Measurements from ENCODE around the gene AMBRA1. TPM values are rescaled to one million over a fixed set of nuclear protein-coding genes. Genes with fewer than 3 reads are reported as not detected.

The AMBRA1 gene
- polyA plus RNA-seq, 1 donor from 2014 or later = 34.5 TPM

DNA sequence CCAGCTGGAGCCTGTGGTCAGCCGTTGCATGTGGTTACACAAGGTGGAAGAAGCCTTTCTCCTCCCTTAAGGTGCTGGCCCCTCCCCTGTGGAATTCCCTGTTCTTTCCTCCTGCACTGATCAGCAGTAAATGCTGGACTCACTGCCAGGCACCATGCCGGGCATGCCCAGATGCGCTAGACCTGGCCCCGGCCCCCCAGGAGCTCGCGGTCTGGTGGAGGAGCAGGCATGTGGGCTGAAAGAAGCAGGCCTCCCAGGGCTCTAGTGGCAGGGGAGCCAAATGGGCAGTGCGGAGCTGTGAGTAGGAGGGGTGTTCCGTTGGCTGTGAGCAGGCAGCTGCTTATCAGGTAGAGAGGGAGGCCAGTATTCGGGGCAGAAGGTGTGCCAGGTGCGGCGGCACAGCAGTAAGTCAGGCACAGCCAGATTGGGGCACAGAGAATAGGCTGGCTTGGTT, 236.3 kb downstream of the AMBRA1 start:
- Histone ChIP-seq H3K9me3 (ENCODE audit: low read length) (no peaks in the 10 kb centered on the region), H3K27ac (ENCODE audit: low read length) (no peak overlapping the region), H3K79me2 (replicated peaks; ENCODE audit: insufficient read depth, low read length) (peaks cover 3% of the 10 kb centered on the region), H3K9me2 (ENCODE audit: insufficient read depth, low read length) (no peaks in the 10 kb centered on the region), H2AFZ (ENCODE audit: low read depth, low read length) (no peak overlapping the region), H3F3A (ENCODE audit: insufficient read depth, low read length, poor library complexity, severe bottlenecking) (no peaks in the 10 kb centered on the region), H3K4me2 (ENCODE audit: low read length) (no peak overlapping the region), H3K9ac (ENCODE audit: low read length) (no peak overlapping the region), H4K20me1 (ENCODE audit: insufficient read depth) (no peaks in the 10 kb centered on the region), H3K4me3 (ENCODE audit: low read length) (no peak overlapping the region), H3K27me3 (ENCODE audit: insufficient read depth, low read depth, low read length) (no peaks in the 10 kb centered on the region), H3K36me3 (ENCODE audit: insufficient read depth, low read length) (no peaks in the 10 kb centered on the region)
- TF ChIP-seq TAF1 (IDR thresholded peaks at IDR 0.05; ENCODE audit: low read depth) (no peak), EP300 (conservative IDR thresholded peaks at IDR 0.05; ENCODE audit: poor library complexity, severe bottlenecking) (no peak), POLR2AphosphoS5 (IDR thresholded peaks at IDR 0.05) (no peak), EZH2 (IDR thresholded peaks at IDR 0.05; ENCODE audit: borderline replicate concordance, insufficient read depth, low read length, poor library complexity, severe bottlenecking) (no peak), CTCF (IDR thresholded peaks at IDR 0.05; ENCODE audit: poor library complexity, severe bottlenecking) (no peak), MXI1 (conservative IDR thresholded peaks at IDR 0.05; ENCODE audit: poor library complexity, severe bottlenecking) (no peak), RAD21 (conservative IDR thresholded peaks at IDR 0.05) (no peak), SMC3 (conservative IDR thresholded peaks at IDR 0.05; ENCODE audit: poor library complexity) (no peak)
- TF ChIP-seq, protein P1, sequence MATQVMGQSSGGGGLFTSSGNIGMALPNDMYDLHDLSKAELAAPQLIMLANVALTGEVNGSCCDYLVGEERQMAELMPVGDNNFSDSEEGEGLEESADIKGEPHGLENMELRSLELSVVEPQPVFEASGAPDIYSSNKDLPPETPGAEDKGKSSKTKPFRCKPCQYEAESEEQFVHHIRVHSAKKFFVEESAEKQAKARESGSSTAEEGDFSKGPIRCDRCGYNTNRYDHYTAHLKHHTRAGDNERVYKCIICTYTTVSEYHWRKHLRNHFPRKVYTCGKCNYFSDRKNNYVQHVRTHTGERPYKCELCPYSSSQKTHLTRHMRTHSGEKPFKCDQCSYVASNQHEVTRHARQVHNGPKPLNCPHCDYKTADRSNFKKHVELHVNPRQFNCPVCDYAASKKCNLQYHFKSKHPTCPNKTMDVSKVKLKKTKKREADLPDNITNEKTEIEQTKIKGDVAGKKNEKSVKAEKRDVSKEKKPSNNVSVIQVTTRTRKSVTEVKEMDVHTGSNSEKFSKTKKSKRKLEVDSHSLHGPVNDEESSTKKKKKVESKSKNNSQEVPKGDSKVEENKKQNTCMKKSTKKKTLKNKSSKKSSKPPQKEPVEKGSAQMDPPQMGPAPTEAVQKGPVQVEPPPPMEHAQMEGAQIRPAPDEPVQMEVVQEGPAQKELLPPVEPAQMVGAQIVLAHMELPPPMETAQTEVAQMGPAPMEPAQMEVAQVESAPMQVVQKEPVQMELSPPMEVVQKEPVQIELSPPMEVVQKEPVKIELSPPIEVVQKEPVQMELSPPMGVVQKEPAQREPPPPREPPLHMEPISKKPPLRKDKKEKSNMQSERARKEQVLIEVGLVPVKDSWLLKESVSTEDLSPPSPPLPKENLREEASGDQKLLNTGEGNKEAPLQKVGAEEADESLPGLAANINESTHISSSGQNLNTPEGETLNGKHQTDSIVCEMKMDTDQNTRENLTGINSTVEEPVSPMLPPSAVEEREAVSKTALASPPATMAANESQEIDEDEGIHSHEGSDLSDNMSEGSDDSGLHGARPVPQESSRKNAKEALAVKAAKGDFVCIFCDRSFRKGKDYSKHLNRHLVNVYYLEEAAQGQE (IDR thresholded peaks at IDR 0.05; ENCODE audit: borderline replicate concordance) = no peak

GRCh38 chr11:46356924-46357482, 236.8 kb downstream of the AMBRA1 start:
- no peak overlapping the region for H3K9ac ChIP-seq (ENCODE audit: low read length)
- no peaks in the 10 kb centered on the region for H3K9me3 ChIP-seq (ENCODE audit: low read length)
- H3K9me2 ChIP-seq (ENCODE audit: insufficient read depth, low read length) = no peaks in the 10 kb centered on the region
- TF ChIP-seq, protein P1 (IDR thresholded peaks at IDR 0.05; ENCODE audit: borderline replicate concordance) = no peak
- TF ChIP-seq EP300 (conservative IDR thresholded peaks at IDR 0.05; ENCODE audit: poor library complexity, severe bottlenecking) (no peak), TAF1 (IDR thresholded peaks at IDR 0.05; ENCODE audit: low read depth) (no peak), CTCF (IDR thresholded peaks at IDR 0.05; ENCODE audit: poor library complexity, severe bottlenecking) (no peak), SMC3 (conservative IDR thresholded peaks at IDR 0.05; ENCODE audit: poor library complexity) (no peak), POLR2AphosphoS5 (IDR thresholded peaks at IDR 0.05) (no peak), MXI1 (conservative IDR thresholded peaks at IDR 0.05; ENCODE audit: poor library complexity, severe bottlenecking) (no peak), RAD21 (conservative IDR thresholded peaks at IDR 0.05) (no peak), EZH2 (IDR thresholded peaks at IDR 0.05; ENCODE audit: borderline replicate concordance, insufficient read depth, low read length, poor library complexity, severe bottlenecking) (no peak)
- H3K4me3 ChIP-seq (ENCODE audit: low read length) = no peak overlapping the region
- peaks cover 3% of the 10 kb centered on the region for H3K79me2 ChIP-seq (replicated peaks; ENCODE audit: insufficient read depth, low read length)
- H3F3A ChIP-seq (ENCODE audit: insufficient read depth, low read length, poor library complexity, severe bottlenecking) = no peaks in the 10 kb centered on the region
- H3K36me3 ChIP-seq (ENCODE audit: insufficient read depth, low read length) = no peaks in the 10 kb centered on the region
- H2AFZ ChIP-seq (ENCODE audit: low read depth, low read length) = no peak overlapping the region
- no peak overlapping the region for H3K4me2 ChIP-seq (ENCODE audit: low read length)
- no peaks in the 10 kb centered on the region for H4K20me1 ChIP-seq (ENCODE audit: insufficient read depth)
- H3K27me3 ChIP-seq (ENCODE audit: insufficient read depth, low read depth, low read length) = no peaks in the 10 kb centered on the region
- no peak overlapping the region for H3K27ac ChIP-seq (ENCODE audit: low read length)

Data from neural cell (in vitro differentiated cells).